Lower leg skin (tissue), 3 donors: ENCODE measurements around the gene KHDC4.

Experiments
- CTCF ChIP-seq, 3 donors: fragments of 450-650 bp; IDR thresholded peaks; one replicate each; pipeline ENCODE4 v1.5.1; 2016; ENCODE audit warnings: antibody characterized with exemption in 3 of 3, mild to moderate bottlenecking in 3 of 3, moderate library complexity in 2 of 3
- POLR2A ChIP-seq, 2 donors: fragments of 450-650 bp; IDR thresholded peaks; one replicate each; pipeline ENCODE4 v1.6.1; 2016 to 2017; ENCODE audit warnings: antibody characterized with exemption in 2 of 2, mild to moderate bottlenecking in 1 of 2, moderate library complexity in 1 of 2

GRCh38 chr1:155976062-155976912 lies 42.1 kb upstream of the KHDC4 start:
- TF ChIP-seq CTCF (IDR thresholded peaks at IDR 0.05) (no peak), POLR2A (IDR thresholded peaks at IDR 0.05) (no peak)
